PC-3 (cell line): ENCODE results near the gene PSRC1. TPM values are rescaled to one million over a fixed set of nuclear protein-coding genes. Genes with fewer than 3 reads are reported as not detected.

Experiments used
- ATAC-seq: fragments of 200-7000 bp; cut with Tn5 transposase; 2 replicates; pipeline ENCODE4 v1.9.1; 2020; ENCODE audit warnings: mild to moderate bottlenecking, moderate library complexity
- BruUV-seq: library from RNA; stranded (reverse); fragments of 400-500 nt; replicated peaks from 2 replicates; lab custom pipeline; 2021; lab: Mats Ljungman, UMichigan
- CTCF ChIA-PET: fragments of 300-600 bp; sonication (Branson Sonifier 250); formaldehyde crosslinking; loops from one replicate; lab custom pipeline; 2022; ENCODE audit warnings: antibody characterized with exemption; lab: Charles Lee
- POLR2A ChIA-PET: fragments of 300-600 bp; sonication (Branson Sonifier 250); formaldehyde crosslinking; loops from one replicate; lab custom pipeline; 2022; ENCODE audit warnings: antibody characterized with exemption; ENCODE audit not compliant: unreplicated experiment; lab: Charles Lee
- DNase-seq: peaks from one replicate; pipeline ENCODE4 v3.0.0-alpha.2; 2015
- H2AFZ ChIP-seq: fragments of 300-600 bp; sonication (generic); 2 replicates; pipeline ENCODE4 v1.6.0; 2016; ENCODE audit warnings: antibody characterized with exemption, low read length
- H3F3A ChIP-seq: fragments of 300-600 bp; sonication (generic); one replicate; pipeline ENCODE4 v1.6.0; 2017; ENCODE audit warnings: antibody characterized with exemption, low read length, control low read depth, mild to moderate bottlenecking; ENCODE audit not compliant: unreplicated experiment
- H3K27ac ChIP-seq: fragments of 300-600 bp; sonication (generic); 2 replicates; pipeline ENCODE4 v1.5.1; 2016; ENCODE audit warnings: mild to moderate bottlenecking, low read length
- H3K27me3 ChIP-seq: fragments of 300-600 bp; sonication (generic); 2 replicates; pipeline ENCODE4 v1.6.1; 2016; ENCODE audit warnings: low read length, mixed read lengths
- H3K36me3 ChIP-seq: fragments of 300-600 bp; sonication (generic); 2 replicates; pipeline ENCODE4 v1.6.1; 2016; ENCODE audit warnings: low read depth, mixed run types, low read length, mixed read lengths
- H3K4me1 ChIP-seq: fragments of 300-600 bp; sonication (generic); 2 replicates; pipeline ENCODE4 v1.5.1; 2016; ENCODE audit warnings: low read length; ENCODE audit not compliant: insufficient read depth
- H3K4me2 ChIP-seq: fragments of 300-600 bp; sonication (generic); 2 replicates; pipeline ENCODE4 v1.6.0; 2016; ENCODE audit warnings: low read length
- H3K4me3 ChIP-seq: fragments of 300-600 bp; sonication (generic); 2 replicates; pipeline ENCODE4 v1.5.1; 2016; ENCODE audit warnings: mild to moderate bottlenecking, low read length, mixed read lengths
- H3K79me2 ChIP-seq: fragments of 300-600 bp; sonication (generic); 2 replicates; pipeline ENCODE4 v1.6.1; 2017; ENCODE audit warnings: low read length, mixed read lengths
- H3K9ac ChIP-seq: fragments of 300-600 bp; sonication (generic); 2 replicates; pipeline ENCODE4 v1.6.0; 2016; ENCODE audit warnings: mild to moderate bottlenecking, low read length
- H3K9me2 ChIP-seq: fragments of 300-600 bp; sonication (generic); replicated peaks from 2 replicates; pipeline ENCODE4 v1.6.1; 2016; ENCODE audit warnings: mixed run types, low read length, mixed read lengths
- H3K9me3 ChIP-seq: fragments of 300-600 bp; sonication (generic); 2 replicates; pipeline ENCODE4 v1.6.1; 2016; ENCODE audit warnings: low read length, mixed read lengths
- H4K20me1 ChIP-seq: fragments of 300-600 bp; sonication (generic); 2 replicates; pipeline ENCODE4 v1.6.1; 2016; ENCODE audit warnings: low read length, mixed read lengths
- CTCF ChIP-seq: fragments of 300-600 bp; sonication (generic); conservative IDR thresholded peaks from 2 replicates; pipeline ENCODE4 v1.5.1; 2017; ENCODE audit warnings: antibody characterized with exemption, low read depth, mild to moderate bottlenecking, low read length
- EZH2 ChIP-seq: fragments of 300-600 bp; sonication (generic); IDR thresholded peaks from one replicate; pipeline ENCODE4 v1.6.1; 2017; ENCODE audit warnings: antibody characterized with exemption, mild to moderate bottlenecking, low read length; ENCODE audit not compliant: unreplicated experiment
- EZH2phosphoT487 ChIP-seq: fragments of 300-600 bp; sonication (generic); IDR thresholded peaks from 2 replicates; pipeline ENCODE4 v1.6.1; 2018; ENCODE audit warnings: mild to moderate bottlenecking, antibody characterized with exemption, low read length, borderline replicate concordance
- intact Hi-C: fragments of 100-400 bp; cut with micrococcal nuclease; formaldehyde crosslinking; loops from 2 replicates; pipeline ENCODE4 v1.9.0; 2023
- total RNA-seq: library from RNA; depleted of rRNA; stranded (reverse); fragments of >200 nt; gene quantifications from 2 replicates; pipeline ENCODE4 v1.2.3, GENCODE V29; 2014

PSRC1 gene
- total RNA-seq, 1 experiment from 2014 or later, result 33.8 TPM

DNA sequence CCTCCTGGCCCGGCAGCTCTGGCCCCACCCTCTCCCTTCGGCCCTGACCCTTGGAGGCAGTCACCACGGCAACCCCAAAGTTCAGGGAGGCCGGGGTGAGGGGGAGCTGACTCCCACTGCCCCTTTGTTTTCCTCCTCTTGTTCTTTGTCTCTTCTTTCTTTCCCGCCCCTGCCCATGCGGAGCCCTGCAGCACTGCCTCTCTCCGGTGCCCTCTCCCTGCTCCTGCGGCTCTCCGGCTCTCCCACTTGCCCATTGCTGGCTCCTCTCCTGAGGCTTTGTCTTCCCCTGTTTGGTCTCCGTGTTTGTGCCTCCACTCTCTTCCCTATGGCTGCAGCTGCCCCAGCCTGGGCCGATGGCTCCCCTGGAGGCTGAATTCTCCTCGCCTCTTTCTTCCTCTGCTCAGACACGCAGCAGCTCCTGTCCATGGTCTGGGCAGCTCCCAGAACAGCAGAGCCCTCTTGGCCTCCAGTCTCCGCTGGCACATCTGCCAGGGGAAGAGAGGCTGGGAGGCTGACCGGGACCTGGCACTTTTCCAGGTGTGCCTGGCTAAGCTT is 27.8 kb downstream of the PSRC1 start:
- Histone ChIP-seq H3K4me3 (no peak overlapping the region), H3K9ac (no peak overlapping the region), H4K20me1 (no peaks in the 10 kb centered on the region), H3K27me3 (no peaks in the 10 kb centered on the region), H3K4me2 (no peak overlapping the region), H3K9me2 (no peaks in the 10 kb centered on the region), H3K9me3 (no peaks in the 10 kb centered on the region), H3K27ac (no peak overlapping the region), H3K79me2 (no peaks in the 10 kb centered on the region), H2AFZ (no peak overlapping the region), H3K4me1 (peaks cover 14% of the 10 kb centered on the region), H3F3A (no peaks in the 10 kb centered on the region), H3K36me3 (no peaks in the 10 kb centered on the region)
- intact Hi-C loops, result no loop called here
- no peak for TF ChIP-seq CTCF
- POLR2A ChIA-PET, result no interaction called here
- no peak for ATAC-seq
- no TSS peak for BruUV-seq
- DNase-seq, result no peak
- CTCF ChIA-PET, result no interaction called here

DNA sequence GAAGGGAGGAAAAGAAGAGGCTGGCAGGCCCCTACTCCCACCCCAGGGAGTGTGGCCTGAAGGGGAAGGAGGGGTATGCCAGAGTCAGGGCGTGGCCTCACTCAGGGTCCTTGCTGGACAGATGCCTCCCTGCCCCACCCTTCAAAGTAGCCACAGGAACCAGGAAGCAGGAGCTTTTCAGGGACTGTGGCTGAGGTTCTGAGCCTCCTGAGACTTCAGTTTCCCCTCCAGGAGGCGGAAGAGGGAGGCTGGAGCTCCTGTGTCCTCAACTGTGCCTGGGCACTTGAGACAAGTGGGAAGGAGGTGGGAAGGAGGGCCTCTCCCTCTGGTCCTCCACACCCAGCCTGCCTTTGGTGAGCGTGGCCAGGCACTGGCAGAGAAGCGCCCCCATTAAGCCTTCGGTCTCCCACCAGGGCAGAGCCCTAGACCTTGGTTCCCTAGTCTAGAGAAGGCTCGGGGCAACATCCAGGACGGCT is 28.3 kb downstream of the PSRC1 start:
- no peak overlapping the region for H3K9ac ChIP-seq
- no peaks in the 10 kb centered on the region for H3K9me2 ChIP-seq
- no TSS peak for BruUV-seq
- H2AFZ ChIP-seq, result no peak overlapping the region
- peaks cover 16% of the 10 kb centered on the region for H3K4me1 ChIP-seq
- ATAC-seq, result no peak
- no peaks in the 10 kb centered on the region for H4K20me1 ChIP-seq
- no peaks in the 10 kb centered on the region for H3K27me3 ChIP-seq
- no peak overlapping the region for H3K4me3 ChIP-seq
- H3K36me3 ChIP-seq, result no peaks in the 10 kb centered on the region
- H3K9me3 ChIP-seq, result no peaks in the 10 kb centered on the region
- H3K4me2 ChIP-seq, result no peak overlapping the region
- no peak overlapping the region for H3K27ac ChIP-seq
- CTCF ChIA-PET, result no interaction called here
- no peaks in the 10 kb centered on the region for H3K79me2 ChIP-seq
- intact Hi-C loops, result no loop called here
- POLR2A ChIA-PET, result no interaction called here
- no peak for TF ChIP-seq EZH2phosphoT487
- no peak for TF ChIP-seq CTCF
- no peak for TF ChIP-seq EZH2
- no peaks in the 10 kb centered on the region for H3F3A ChIP-seq
- DNase-seq, result no peak

DNA sequence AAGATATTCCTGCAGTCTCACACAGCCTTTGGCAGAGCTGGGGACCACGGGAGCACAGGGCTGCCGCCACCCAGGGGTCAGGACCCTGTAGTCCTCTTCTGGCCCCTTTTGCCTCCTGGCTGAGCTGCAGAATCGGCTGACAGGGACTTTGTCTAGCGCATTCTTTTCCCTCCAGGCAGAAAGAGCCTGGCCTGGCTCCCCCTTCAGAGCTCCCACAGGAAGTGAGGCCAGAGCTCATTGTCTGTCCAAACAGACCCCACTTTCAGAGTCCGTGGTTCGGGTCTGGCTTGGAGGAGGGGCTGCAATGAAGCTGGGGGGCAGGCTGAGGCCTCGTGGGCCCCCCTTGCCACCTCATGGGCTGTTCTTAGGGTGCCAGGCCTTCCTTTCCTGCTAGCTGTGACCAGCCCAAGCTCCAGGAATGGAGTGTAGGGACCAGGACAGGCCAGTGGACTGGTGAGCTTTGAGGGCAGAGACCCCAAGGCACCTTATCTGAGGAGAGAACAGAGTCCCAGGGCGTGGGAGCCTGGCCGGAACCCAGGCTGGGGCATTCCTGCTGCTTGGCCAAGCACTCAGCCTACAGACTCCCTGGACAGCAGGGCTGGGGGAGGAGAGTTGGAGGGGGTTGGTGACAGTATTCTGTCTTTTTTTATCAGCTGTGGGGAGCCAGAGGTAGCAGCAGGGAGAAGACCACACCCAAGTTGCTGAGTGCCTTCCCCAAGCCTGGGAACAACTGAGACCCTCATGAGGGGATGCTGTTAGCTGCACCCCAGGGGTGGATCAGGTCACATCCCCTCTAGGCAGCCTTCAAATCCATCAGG is 28.9 kb downstream of the PSRC1 start:
- no peak overlapping the region for H2AFZ ChIP-seq
- no peak overlapping the region for H3K4me3 ChIP-seq
- H3K4me1 ChIP-seq, result peaks cover 19% of the 10 kb centered on the region
- H4K20me1 ChIP-seq, result no peaks in the 10 kb centered on the region
- DNase-seq (no peak), ATAC-seq (no peak)
- intact Hi-C loops, result no loop called here
- POLR2A ChIA-PET, result interaction anchor here (0.6 kb wide), 1 partner anchor 212 kb away, joined by 3 read pairs; the partner anchor contains the start of gene WDR47
- no peak overlapping the region for H3K27ac ChIP-seq
- H3K27me3 ChIP-seq, result no peaks in the 10 kb centered on the region
- H3K4me2 ChIP-seq, result no peak overlapping the region
- no peaks in the 10 kb centered on the region for H3K9me3 ChIP-seq
- no peak overlapping the region for H3K9ac ChIP-seq
- BruUV-seq, result no TSS peak
- H3F3A ChIP-seq, result no peaks in the 10 kb centered on the region
- H3K79me2 ChIP-seq, result no peaks in the 10 kb centered on the region
- TF ChIP-seq CTCF (no peak), EZH2phosphoT487 (no peak), EZH2 (no peak)
- H3K9me2 ChIP-seq, result no peaks in the 10 kb centered on the region
- CTCF ChIA-PET, result no interaction called here
- no peaks in the 10 kb centered on the region for H3K36me3 ChIP-seq
